Measurements from ENCODE around the gene NUDT12.

- TF ChIP-seq, protein P1, sequence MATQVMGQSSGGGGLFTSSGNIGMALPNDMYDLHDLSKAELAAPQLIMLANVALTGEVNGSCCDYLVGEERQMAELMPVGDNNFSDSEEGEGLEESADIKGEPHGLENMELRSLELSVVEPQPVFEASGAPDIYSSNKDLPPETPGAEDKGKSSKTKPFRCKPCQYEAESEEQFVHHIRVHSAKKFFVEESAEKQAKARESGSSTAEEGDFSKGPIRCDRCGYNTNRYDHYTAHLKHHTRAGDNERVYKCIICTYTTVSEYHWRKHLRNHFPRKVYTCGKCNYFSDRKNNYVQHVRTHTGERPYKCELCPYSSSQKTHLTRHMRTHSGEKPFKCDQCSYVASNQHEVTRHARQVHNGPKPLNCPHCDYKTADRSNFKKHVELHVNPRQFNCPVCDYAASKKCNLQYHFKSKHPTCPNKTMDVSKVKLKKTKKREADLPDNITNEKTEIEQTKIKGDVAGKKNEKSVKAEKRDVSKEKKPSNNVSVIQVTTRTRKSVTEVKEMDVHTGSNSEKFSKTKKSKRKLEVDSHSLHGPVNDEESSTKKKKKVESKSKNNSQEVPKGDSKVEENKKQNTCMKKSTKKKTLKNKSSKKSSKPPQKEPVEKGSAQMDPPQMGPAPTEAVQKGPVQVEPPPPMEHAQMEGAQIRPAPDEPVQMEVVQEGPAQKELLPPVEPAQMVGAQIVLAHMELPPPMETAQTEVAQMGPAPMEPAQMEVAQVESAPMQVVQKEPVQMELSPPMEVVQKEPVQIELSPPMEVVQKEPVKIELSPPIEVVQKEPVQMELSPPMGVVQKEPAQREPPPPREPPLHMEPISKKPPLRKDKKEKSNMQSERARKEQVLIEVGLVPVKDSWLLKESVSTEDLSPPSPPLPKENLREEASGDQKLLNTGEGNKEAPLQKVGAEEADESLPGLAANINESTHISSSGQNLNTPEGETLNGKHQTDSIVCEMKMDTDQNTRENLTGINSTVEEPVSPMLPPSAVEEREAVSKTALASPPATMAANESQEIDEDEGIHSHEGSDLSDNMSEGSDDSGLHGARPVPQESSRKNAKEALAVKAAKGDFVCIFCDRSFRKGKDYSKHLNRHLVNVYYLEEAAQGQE (IDR thresholded peaks at IDR 0.05; ENCODE audit: insufficient read depth in 1 of 2, low read depth in 2 of 2, low read length in 2 of 2), result no peak
- TF ChIP-seq POLR2AphosphoS5 (IDR thresholded peaks at IDR 0.05; ENCODE audit: low read depth, low read length) (no peak), TAF1 (IDR thresholded peaks at IDR 0.05; ENCODE audit: borderline replicate concordance, insufficient read depth, low read length) (no peak), FOXP2 (optimal IDR thresholded peaks at IDR 0.05; ENCODE audit: borderline replicate concordance, extremely low read depth, extremely low read length, insufficient read depth) (no peak), SIN3A (IDR thresholded peaks at IDR 0.05; ENCODE audit: borderline replicate concordance, insufficient read depth, low read length) (no peak)
Observed at GRCh38 chr5:103510851-103511553, 51.6 kb downstream of the NUDT12 start.

Data from PFSK-1 (cell line).